ENCODE data around the gene CACNA1I.

- no peak for TF ChIP-seq EZH2 (IDR thresholded peaks at IDR 0.05)
- no peak for TF ChIP-seq CTCF (IDR thresholded peaks at IDR 0.05)
- TF ChIP-seq EZH2phosphoT487 (IDR thresholded peaks at IDR 0.05) = no peak
These were observed 38.1 kb upstream of the CACNA1I start, which contains the start of gene RPS19BP1 for GRCh38 chr22:39532215-39533073.
